H9 (cell line): ENCODE data around the gene ATG4D. TPM values are rescaled to one million over a fixed set of nuclear protein-coding genes. Genes with fewer than 3 reads are reported as not detected.

Experiments used
- DNase-seq: peaks from one replicate; pipeline ENCODE4 v3.0.0-alpha.2; 2017
- H2AFZ ChIP-seq: one replicate; pipeline ENCODE4 v1.6.1; 2013; ENCODE audit warnings: mild to moderate bottlenecking, low read length, control low read depth, moderate library complexity
- H2AK5ac ChIP-seq: 2 replicates; pipeline ENCODE4 v1.6.1; 2013; ENCODE audit warnings: low read length, control low read depth, mixed read lengths; ENCODE audit not compliant: insufficient read length
- H2BK120ac ChIP-seq: one replicate; pipeline ENCODE4 v1.6.1; 2013; ENCODE audit warnings: low read depth, mild to moderate bottlenecking, low read length, control low read depth, inconsistent platforms; ENCODE audit not compliant: poor library complexity, severe bottlenecking
- H2BK12ac ChIP-seq: 2 replicates; pipeline ENCODE4 v1.6.1; 2013; ENCODE audit warnings: low read length, control low read depth, mixed read lengths, low read depth; ENCODE audit not compliant: insufficient read length
- H2BK15ac ChIP-seq: 2 replicates; pipeline ENCODE4 v1.6.1; 2013; ENCODE audit warnings: low read depth, low read length, control low read depth
- H2BK20ac ChIP-seq: one replicate; pipeline ENCODE4 v1.6.1; 2013; ENCODE audit warnings: low read depth, mild to moderate bottlenecking, low read length, control low read depth, inconsistent platforms; ENCODE audit not compliant: poor library complexity, severe bottlenecking
- H2BK5ac ChIP-seq: 2 replicates; pipeline ENCODE4 v1.6.1; 2013; ENCODE audit warnings: low read length, control low read depth, mixed read lengths; ENCODE audit not compliant: insufficient read length
- H3K14ac ChIP-seq: 2 replicates; pipeline ENCODE4 v1.6.1; 2013; ENCODE audit warnings: low read length, control low read depth; ENCODE audit not compliant: insufficient read depth
- H3K18ac ChIP-seq: 2 replicates; pipeline ENCODE4 v1.6.1; 2013; ENCODE audit warnings: low read depth, mild to moderate bottlenecking, mixed read lengths, low read length, control low read depth; ENCODE audit not compliant: insufficient read length
- H3K23ac ChIP-seq: 2 replicates; pipeline ENCODE4 v1.6.1; 2013; ENCODE audit warnings: low read length, control low read depth, mixed read lengths, low read depth; ENCODE audit not compliant: insufficient read length
- H3K23me2 ChIP-seq: 2 replicates; pipeline ENCODE4 v1.6.1; 2013; ENCODE audit warnings: low read depth, mild to moderate bottlenecking, mixed read lengths, low read length, control low read depth; ENCODE audit not compliant: insufficient read length, poor library complexity, severe bottlenecking
- H3K27ac ChIP-seq: 2 replicates; pipeline ENCODE4 v1.5.1; 2013; ENCODE audit warnings: low read length, control low read depth, mixed read lengths, low read depth; ENCODE audit not compliant: insufficient read length
- H3K27me3 ChIP-seq: 2 replicates; pipeline ENCODE4 v1.6.1; 2013; ENCODE audit warnings: low read length, control low read depth, inconsistent platforms; ENCODE audit not compliant: insufficient read depth
- H3K4ac ChIP-seq: 2 replicates; pipeline ENCODE4 v1.6.1; 2013; ENCODE audit warnings: low read depth, mild to moderate bottlenecking, control low read depth, inconsistent platforms, low read length, moderate library complexity
- H3K4me1 ChIP-seq: 2 replicates; pipeline ENCODE4 v1.6.1; 2013; ENCODE audit warnings: low read length, control low read depth, inconsistent platforms; ENCODE audit not compliant: insufficient read depth
- H3K4me2 ChIP-seq: 2 replicates; pipeline ENCODE4 v1.6.1; 2013; ENCODE audit warnings: low read length, control low read depth, mixed read lengths; ENCODE audit not compliant: insufficient read length, insufficient read depth
- H3K56ac ChIP-seq: 2 replicates; pipeline ENCODE4 v1.6.1; 2013; ENCODE audit warnings: low read depth, mild to moderate bottlenecking, mixed read lengths, low read length, control low read depth; ENCODE audit not compliant: insufficient read length
- H3K79me1 ChIP-seq: 2 replicates; pipeline ENCODE4 v1.6.1; 2013; ENCODE audit warnings: low read depth, mild to moderate bottlenecking, moderate library complexity, low read length, control low read depth, inconsistent platforms; ENCODE audit not compliant: insufficient read depth, poor library complexity, severe bottlenecking
- H3K79me2 ChIP-seq: 2 replicates; pipeline ENCODE4 v1.6.1; 2013; ENCODE audit warnings: low read length, control low read depth, inconsistent platforms; ENCODE audit not compliant: insufficient read depth
- H3K9ac ChIP-seq: 2 replicates; pipeline ENCODE4 v1.6.1; 2013; ENCODE audit warnings: low read length, control low read depth, mixed read lengths; ENCODE audit not compliant: insufficient read length; ENCODE audit errors: extremely low read depth
- H3K9me3 ChIP-seq: one replicate; pipeline ENCODE4 v1.6.1; 2013; ENCODE audit warnings: low read depth, low read length, inconsistent platforms; ENCODE audit not compliant: control insufficient read depth
- H3T11ph ChIP-seq: one replicate; pipeline ENCODE4 v1.6.1; 2013; ENCODE audit warnings: mild to moderate bottlenecking, low read length, control low read depth, inconsistent platforms
- H4K20me1 ChIP-seq: one replicate; pipeline ENCODE4 v1.6.1; 2013; ENCODE audit not compliant: control insufficient read depth, insufficient read length, insufficient read depth
- H4K5ac ChIP-seq: 2 replicates; pipeline ENCODE4 v1.6.1; 2013; ENCODE audit warnings: low read depth, mild to moderate bottlenecking, mixed read lengths, low read length, control low read depth; ENCODE audit not compliant: insufficient read length
- H4K8ac ChIP-seq: replicated peaks from 2 replicates; pipeline ENCODE4 v1.6.1; 2013; ENCODE audit warnings: low read length, control low read depth, mixed read lengths, low read depth; ENCODE audit not compliant: insufficient read length
- H4K91ac ChIP-seq: 2 replicates; pipeline ENCODE4 v1.6.1; 2013; ENCODE audit warnings: low read depth, mild to moderate bottlenecking, moderate library complexity, mixed read lengths, low read length, control low read depth; ENCODE audit not compliant: insufficient read length
- H3K27ac Mint-ChIP-seq, 3 experiments: 2 replicates in 2 of 3; 3 replicates in 1 of 3; pipeline ENCODE4 v1.8.0; 2020 to 2021; ENCODE audit warnings: mixed read lengths in 3 of 3, mild to moderate bottlenecking in 1 of 3, moderate library complexity in 1 of 3
- H3K27me3 Mint-ChIP-seq: 2 replicates; pipeline ENCODE4 v1.8.0; 2021; ENCODE audit warnings: low read depth, mild to moderate bottlenecking, moderate library complexity, mixed read lengths
- H3K36me3 Mint-ChIP-seq, 3 experiments: 2 replicates in 2 of 3; 3 replicates in 1 of 3; pipeline ENCODE4 v1.8.0; 2020 to 2021; ENCODE audit warnings: low read depth in 3 of 3, mixed read lengths in 3 of 3; ENCODE audit not compliant: insufficient read depth in 1 of 3
- H3K4me1 Mint-ChIP-seq, 2 experiments: 2 replicates each; pipeline ENCODE4 v1.8.0; 2020; ENCODE audit warnings: mixed read lengths in 2 of 2
- H3K4me3 Mint-ChIP-seq, 2 experiments: 2 replicates in 1 of 2; 3 replicates in 1 of 2; pipeline ENCODE4 v1.8.0; 2020 to 2021; ENCODE audit warnings: mild to moderate bottlenecking in 2 of 2, mixed read lengths in 2 of 2, moderate library complexity in 1 of 2
- H3K9me3 Mint-ChIP-seq, 2 experiments: 2 replicates in 1 of 2; 3 replicates in 1 of 2; pipeline ENCODE4 v1.8.0; 2020; ENCODE audit warnings: mild to moderate bottlenecking in 2 of 2, mixed read lengths in 2 of 2, moderate library complexity in 1 of 2
- WGBS: extraction: QIAGEN DNeasy Blood & Tissue Kit; methylation state at CpG from one replicate; pipeline ENCODE4 v1.1.7; 2013; ENCODE audit warnings: missing lambda C conversion rate, low lambda C conversion rate, mixed read lengths; ENCODE audit not compliant: insufficient read length; ENCODE audit errors: extremely low coverage; 5-methylcytosine and 5-hydroxymethylcytosine counted together
- total RNA-seq: library from RNA; stranded (reverse); gene quantifications from 2 replicates; pipeline ENCODE4 v1.2.1, GENCODE V29; 2021
- TF ChIP-seq, protein P1 (sequence below): fragments of 200-600 bp; sonication (generic); conservative IDR thresholded peaks from 3 replicates; pipeline ENCODE4 v1.8.0; 2021; ENCODE audit warnings: antibody characterized with exemption, mild to moderate bottlenecking

Gene ATG4D
- total RNA-seq, 1 experiment from 2014 or later, result 55.8 TPM

DNA sequence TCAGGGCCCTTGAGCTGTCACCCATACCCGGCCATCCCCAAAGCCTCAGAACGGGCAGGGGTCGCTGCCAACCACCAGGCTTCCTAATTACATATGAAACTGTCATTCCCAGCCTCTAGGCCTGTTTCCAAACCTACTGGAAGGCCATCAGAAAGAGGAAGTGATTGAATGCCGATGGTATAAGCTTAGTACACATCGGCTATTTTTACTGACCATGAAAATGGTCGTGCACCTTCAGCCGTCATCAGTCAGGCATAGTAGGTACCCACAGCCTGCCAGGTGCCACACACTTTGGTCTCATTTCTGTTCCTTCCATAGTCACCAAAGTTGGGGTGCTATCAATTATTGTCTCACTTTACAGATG, 11.9 kb downstream of the ATG4D start:
- no peaks in the 10 kb centered on the region for H3K4me1 ChIP-seq
- no CpG with 5 or more reads among the region's 7 CpGs for WGBS
- H3K27me3 Mint-ChIP-seq, result no peaks in the 10 kb centered on the region
- TF ChIP-seq, protein P1, sequence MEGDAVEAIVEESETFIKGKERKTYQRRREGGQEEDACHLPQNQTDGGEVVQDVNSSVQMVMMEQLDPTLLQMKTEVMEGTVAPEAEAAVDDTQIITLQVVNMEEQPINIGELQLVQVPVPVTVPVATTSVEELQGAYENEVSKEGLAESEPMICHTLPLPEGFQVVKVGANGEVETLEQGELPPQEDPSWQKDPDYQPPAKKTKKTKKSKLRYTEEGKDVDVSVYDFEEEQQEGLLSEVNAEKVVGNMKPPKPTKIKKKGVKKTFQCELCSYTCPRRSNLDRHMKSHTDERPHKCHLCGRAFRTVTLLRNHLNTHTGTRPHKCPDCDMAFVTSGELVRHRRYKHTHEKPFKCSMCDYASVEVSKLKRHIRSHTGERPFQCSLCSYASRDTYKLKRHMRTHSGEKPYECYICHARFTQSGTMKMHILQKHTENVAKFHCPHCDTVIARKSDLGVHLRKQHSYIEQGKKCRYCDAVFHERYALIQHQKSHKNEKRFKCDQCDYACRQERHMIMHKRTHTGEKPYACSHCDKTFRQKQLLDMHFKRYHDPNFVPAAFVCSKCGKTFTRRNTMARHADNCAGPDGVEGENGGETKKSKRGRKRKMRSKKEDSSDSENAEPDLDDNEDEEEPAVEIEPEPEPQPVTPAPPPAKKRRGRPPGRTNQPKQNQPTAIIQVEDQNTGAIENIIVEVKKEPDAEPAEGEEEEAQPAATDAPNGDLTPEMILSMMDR, result no peak
- no peak overlapping the region for H4K91ac ChIP-seq
- H3K4me3 Mint-ChIP-seq, result no peak overlapping the region
- no peaks in the 10 kb centered on the region for H3K9me3 ChIP-seq
- H4K8ac ChIP-seq, result no peak overlapping the region
- no peaks in the 10 kb centered on the region for H3K79me2 ChIP-seq
- no peaks in the 10 kb centered on the region for H3K9me3 Mint-ChIP-seq
- H2BK12ac ChIP-seq, result no peak overlapping the region
- no peaks in the 10 kb centered on the region for H3K27me3 ChIP-seq
- no peak overlapping the region; a peak in 1 of 7 replicates for H3K27ac Mint-ChIP-seq
- H3T11ph ChIP-seq, result no peak overlapping the region
- no peaks in the 10 kb centered on the region for H3K79me1 ChIP-seq
- no peak overlapping the region for H3K23ac ChIP-seq
- H2BK5ac ChIP-seq, result no peak overlapping the region
- H4K20me1 ChIP-seq, result peaks cover 2% of the 10 kb centered on the region
- no peak for DNase-seq
- no peak overlapping the region for H3K18ac ChIP-seq
- no peak overlapping the region for H3K56ac ChIP-seq
- no peak overlapping the region for H2BK120ac ChIP-seq
- H3K27ac ChIP-seq, result no peak overlapping the region
- no peak overlapping the region for H2AK5ac ChIP-seq
- no peak overlapping the region for H2AFZ ChIP-seq
- H4K5ac ChIP-seq, result no peak overlapping the region
- no peak overlapping the region for H2BK15ac ChIP-seq
- H2BK20ac ChIP-seq, result no peak overlapping the region
- H3K4me2 ChIP-seq, result no peak overlapping the region
- H3K36me3 Mint-ChIP-seq, result peaks cover 32 to 93% (median 78%) of the 10 kb centered on the region in 3 experiments; a peak in 6 of 7 replicates
- no peak overlapping the region for H3K4ac ChIP-seq
- H3K9ac ChIP-seq, result no peak overlapping the region
- no peak overlapping the region for H3K14ac ChIP-seq
- H3K4me1 Mint-ChIP-seq, result no peaks in the 10 kb centered on the region
- H3K23me2 ChIP-seq, result no peaks in the 10 kb centered on the region
